Effector memory CD4-positive, alpha-beta T cell (primary cell): ENCODE data around the gene CYBA.

Experiments used
- DNase-seq, 3 donors: peaks; one replicate each; pipeline ENCODE4 v3.0.0-alpha.2; 2020
- H3K27ac ChIP-seq: 2 replicates; pipeline ENCODE4 v1.7.0; 2013; ENCODE audit warnings: mild to moderate bottlenecking, low read length, moderate library complexity; ENCODE audit not compliant: insufficient read depth, poor library complexity, severe bottlenecking
- H3K27me3 ChIP-seq: replicated peaks from 2 replicates; pipeline ENCODE4 v1.7.0; 2013; ENCODE audit warnings: mild to moderate bottlenecking, low read length; ENCODE audit not compliant: insufficient read depth, control insufficient read depth, poor library complexity, severe bottlenecking
- H3K36me3 ChIP-seq: 2 replicates; pipeline ENCODE4 v1.7.0; 2013; ENCODE audit warnings: mild to moderate bottlenecking, low read length, moderate library complexity; ENCODE audit not compliant: control insufficient read depth, insufficient read depth
- H3K4me1 ChIP-seq: 2 replicates; pipeline ENCODE4 v1.7.0; 2013; ENCODE audit warnings: low read length, mild to moderate bottlenecking; ENCODE audit not compliant: control insufficient read depth, insufficient read depth, poor library complexity, severe bottlenecking
- H3K4me3 ChIP-seq: 2 replicates; pipeline ENCODE4 v1.7.0; 2013; ENCODE audit warnings: low read length, low read depth, mild to moderate bottlenecking; ENCODE audit not compliant: insufficient read depth, poor library complexity, severe bottlenecking
- H3K9me3 ChIP-seq: 2 replicates; pipeline ENCODE4 v1.7.0; 2013; ENCODE audit warnings: mild to moderate bottlenecking, low read length, moderate library complexity; ENCODE audit not compliant: control insufficient read depth

CYBA gene

DNA sequence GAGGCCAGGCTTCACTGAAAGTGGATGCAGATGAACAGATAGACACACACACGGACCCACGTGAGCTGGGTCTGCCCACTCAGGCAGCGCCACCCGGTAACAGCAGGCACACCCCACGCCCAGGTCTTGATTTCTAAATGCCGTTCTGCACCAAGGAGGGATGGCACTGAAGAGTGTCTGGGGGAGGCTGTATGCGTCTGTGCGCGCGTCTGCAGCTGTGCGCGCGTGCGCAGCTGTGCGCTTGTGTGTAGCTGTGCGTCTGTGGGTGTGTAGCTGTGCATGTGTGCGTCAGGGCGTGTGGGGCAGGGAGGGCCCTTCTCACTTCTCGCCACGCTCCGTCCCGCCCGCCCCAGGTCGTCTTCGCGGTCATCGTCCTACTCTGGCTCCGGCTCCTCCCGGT lies 28.0 kb downstream of the CYBA start:
- no peak for DNase-seq
- H3K36me3 ChIP-seq, result peaks cover 49% of the 10 kb centered on the region
- H3K4me3 ChIP-seq, result no peak overlapping the region
- H3K9me3 ChIP-seq, result no peaks in the 10 kb centered on the region
- peaks cover 21% of the 10 kb centered on the region for H3K4me1 ChIP-seq
- H3K27me3 ChIP-seq, result no peaks in the 10 kb centered on the region
- no peak overlapping the region for H3K27ac ChIP-seq

DNA sequence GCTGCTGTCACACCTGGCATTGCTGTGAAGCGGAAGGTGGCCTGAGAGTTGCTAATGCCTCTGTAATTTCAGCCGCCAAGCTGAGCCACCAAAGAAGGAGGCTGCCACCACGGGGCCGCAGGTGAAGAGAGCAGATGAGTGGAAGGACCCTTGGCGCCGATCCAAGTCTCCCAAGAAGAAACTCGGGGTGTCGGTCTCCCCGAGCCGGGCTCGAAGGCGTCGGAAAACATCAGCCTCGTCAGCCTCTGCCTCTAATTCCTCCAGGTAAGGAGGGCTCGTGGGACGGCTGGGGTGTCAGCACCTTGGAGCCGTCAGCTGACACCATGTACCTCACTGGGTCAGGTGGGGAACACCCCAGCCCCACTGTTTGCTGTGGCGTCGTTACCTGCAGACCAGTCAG lies 28.7 kb downstream of the CYBA start:
- Histone ChIP-seq H3K9me3 (no peaks in the 10 kb centered on the region), H3K4me3 (no peak overlapping the region), H3K4me1 (peaks cover 21% of the 10 kb centered on the region), H3K36me3 (peaks cover 44% of the 10 kb centered on the region), H3K27me3 (no peaks in the 10 kb centered on the region), H3K27ac (peak overlapping the region; percentile 36)
- no peak for DNase-seq

DNA sequence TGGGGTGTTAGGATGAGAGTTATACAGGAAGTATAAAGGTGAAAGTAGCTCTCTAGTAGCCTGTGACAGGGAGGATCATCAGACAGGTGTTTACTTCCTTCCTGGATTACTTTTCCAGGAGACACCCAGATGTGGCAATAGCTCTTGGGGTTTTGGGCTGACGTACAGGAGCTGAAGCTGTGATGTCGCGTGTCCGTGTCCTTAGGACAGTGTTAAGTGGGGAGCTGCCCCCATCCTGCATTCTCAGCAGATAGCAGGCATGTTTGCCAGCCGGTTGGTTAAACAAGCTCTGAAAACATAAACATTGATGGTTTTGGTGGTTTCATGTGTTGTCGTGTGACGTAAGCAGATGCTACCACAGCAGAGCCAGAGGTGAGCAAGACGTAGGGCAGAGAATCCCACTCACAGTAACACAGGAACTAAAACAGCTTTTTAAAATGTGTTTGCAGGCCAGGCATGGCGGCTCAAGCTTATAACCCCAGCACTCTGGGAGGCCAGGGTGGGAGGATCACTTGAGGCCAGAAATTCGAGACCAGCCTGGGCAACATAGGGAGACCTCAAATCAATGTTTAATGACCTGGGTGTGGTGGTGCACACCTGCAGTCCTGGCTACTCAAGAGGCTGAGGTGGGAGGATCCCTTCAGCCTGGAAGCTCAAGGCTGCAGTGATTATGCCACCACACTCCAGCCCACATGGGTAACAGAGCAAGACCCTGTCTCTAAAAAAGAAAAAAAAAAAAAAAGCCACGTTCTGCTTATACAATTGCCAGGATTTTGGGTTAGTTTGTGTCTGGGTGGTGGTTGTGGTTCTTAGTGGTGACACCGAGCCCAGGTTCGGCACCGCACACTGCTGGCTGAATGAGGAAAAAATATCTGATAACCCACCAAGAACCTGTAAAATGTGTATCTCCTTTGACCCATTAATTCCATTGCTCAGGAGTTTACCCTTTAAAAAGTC lies 30.7 kb downstream of the CYBA start:
- DNase-seq, result peak; percentile 74 to 85 (median 79)
- no peaks in the 10 kb centered on the region for H3K27me3 ChIP-seq
- peak overlapping the region; percentile 79 for H3K27ac ChIP-seq
- no peak overlapping the region for H3K4me3 ChIP-seq
- H3K9me3 ChIP-seq, result no peaks in the 10 kb centered on the region
- H3K36me3 ChIP-seq, result peaks cover 36% of the 10 kb centered on the region
- peaks cover 21% of the 10 kb centered on the region for H3K4me1 ChIP-seq

GRCh38 chr16:88618956-88619667 lies 31.7 kb downstream of the CYBA start:
- H3K9me3 ChIP-seq, result no peaks in the 10 kb centered on the region
- DNase-seq, result no peak
- no peaks in the 10 kb centered on the region for H3K27me3 ChIP-seq
- peaks cover 31% of the 10 kb centered on the region for H3K36me3 ChIP-seq
- H3K27ac ChIP-seq, result peak overlapping the region; percentile 79
- peaks cover 21% of the 10 kb centered on the region for H3K4me1 ChIP-seq
- no peak overlapping the region for H3K4me3 ChIP-seq

DNA sequence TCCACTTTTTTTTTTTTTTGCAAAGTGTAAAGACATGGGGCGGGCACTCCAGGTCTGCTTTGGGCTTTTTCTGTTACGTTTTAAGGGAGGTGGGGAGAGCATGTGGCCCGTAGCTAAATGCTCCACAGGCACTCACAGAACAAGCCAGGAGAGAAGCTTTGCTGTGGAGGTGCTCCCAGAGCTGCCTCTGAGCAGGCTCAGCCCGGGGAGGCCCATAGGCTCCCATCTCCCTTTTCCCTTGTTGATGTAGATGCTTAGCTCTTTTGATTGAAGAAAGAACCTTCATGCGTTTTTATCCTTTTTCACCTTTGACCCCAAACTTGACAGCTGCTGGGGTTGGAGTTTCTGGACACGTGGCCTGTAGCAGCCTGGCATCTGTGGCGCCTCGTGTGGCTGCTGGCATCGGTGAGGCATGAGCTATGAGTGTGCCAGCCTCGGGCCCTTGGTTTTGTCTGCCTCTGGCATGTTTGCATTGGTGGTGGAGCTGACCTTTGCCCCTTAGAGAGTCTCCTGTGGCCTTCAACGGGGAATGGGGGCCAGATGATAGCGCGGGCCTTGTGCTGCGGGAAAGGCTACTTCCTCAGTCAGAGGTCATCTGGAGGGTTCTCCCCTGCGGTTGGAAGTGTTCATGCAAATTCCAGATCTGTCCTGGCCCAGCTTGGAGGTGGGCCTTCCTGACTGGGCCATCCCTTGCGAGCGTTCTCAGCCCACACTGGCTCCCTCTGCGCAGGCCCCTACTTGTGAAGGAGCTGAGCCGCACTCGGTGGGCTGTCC lies 32.5 kb downstream of the CYBA start:
- no peak for DNase-seq
- Histone ChIP-seq H3K27ac (peak overlapping the region; percentile 79), H3K4me1 (peaks cover 21% of the 10 kb centered on the region), H3K27me3 (no peaks in the 10 kb centered on the region), H3K4me3 (no peak overlapping the region), H3K36me3 (peaks cover 24% of the 10 kb centered on the region), H3K9me3 (no peaks in the 10 kb centered on the region)

GRCh38 chr16:88617268-88618031 lies 33.4 kb downstream of the CYBA start:
- Histone ChIP-seq H3K27ac (no peak overlapping the region), H3K9me3 (no peaks in the 10 kb centered on the region), H3K36me3 (peaks cover 23% of the 10 kb centered on the region), H3K27me3 (no peaks in the 10 kb centered on the region), H3K4me3 (no peak overlapping the region), H3K4me1 (peaks cover 21% of the 10 kb centered on the region)
- no peak for DNase-seq

GRCh38 chr16:88616736-88617135 lies 34.1 kb downstream of the CYBA start:
- Histone ChIP-seq H3K4me3 (no peak overlapping the region), H3K4me1 (peaks cover 20% of the 10 kb centered on the region), H3K36me3 (peaks cover 21% of the 10 kb centered on the region), H3K27ac (no peak overlapping the region), H3K27me3 (no peaks in the 10 kb centered on the region), H3K9me3 (no peaks in the 10 kb centered on the region)
- DNase-seq, result no peak

- no peak overlapping the region for H3K4me3 ChIP-seq
- no peaks in the 10 kb centered on the region for H3K9me3 ChIP-seq
- H3K36me3 ChIP-seq, result peaks cover 25% of the 10 kb centered on the region
Measured at GRCh38 chr16:88616320-88616719, 34.5 kb downstream of the CYBA start.

DNA sequence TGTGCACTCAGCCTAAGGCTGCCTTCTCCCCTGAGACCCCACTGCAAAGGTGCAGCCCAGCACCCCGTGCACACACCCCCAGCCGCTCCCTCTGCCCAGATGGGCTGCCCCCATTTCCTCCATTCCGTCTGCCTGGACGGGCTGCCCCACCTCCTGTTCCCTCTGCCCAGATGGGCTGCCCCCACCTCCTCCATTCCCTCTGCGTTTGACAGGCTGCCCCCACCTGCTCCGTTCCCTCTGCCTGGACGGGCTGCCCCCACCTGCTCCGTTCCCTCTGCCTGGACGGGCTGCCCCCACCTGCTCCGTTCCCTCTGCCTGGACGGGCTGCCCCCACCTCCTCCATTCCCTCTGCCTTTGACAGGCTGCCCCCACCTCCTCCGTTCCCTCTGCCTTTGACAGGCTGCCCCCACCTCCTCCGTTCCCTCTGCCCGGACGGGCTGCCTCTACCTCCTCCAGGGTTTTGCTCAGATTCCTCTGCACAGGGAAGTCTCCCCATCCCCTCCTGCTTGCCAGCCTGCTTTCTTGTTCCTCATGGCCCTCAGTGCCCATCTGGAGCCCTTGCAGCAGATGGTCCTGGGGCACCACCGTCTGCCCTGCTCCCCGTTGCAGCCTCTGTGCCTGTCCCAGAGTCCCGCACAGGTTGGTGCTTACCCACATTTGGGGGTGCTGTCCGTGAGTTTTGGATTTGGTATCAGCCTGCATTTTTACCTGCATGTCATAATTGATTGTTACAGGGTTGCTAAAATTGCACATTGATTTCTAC lies 35.9 kb downstream of the CYBA start:
- Histone ChIP-seq H3K36me3 (peaks cover 38% of the 10 kb centered on the region), H3K27ac (no peak overlapping the region), H3K27me3 (no peaks in the 10 kb centered on the region), H3K4me1 (peaks cover 12% of the 10 kb centered on the region), H3K9me3 (no peaks in the 10 kb centered on the region), H3K4me3 (no peak overlapping the region)
- DNase-seq, result no peak

More at GRCh38 chr16:88616320-88616719, 34.5 kb downstream of the CYBA start:
- no peak overlapping the region for H3K27ac ChIP-seq
- peaks cover 17% of the 10 kb centered on the region for H3K4me1 ChIP-seq
- H3K27me3 ChIP-seq, result no peaks in the 10 kb centered on the region
- DNase-seq, result no peak
